Stimulated activated CD4-positive, alpha-beta T cell treated with anti-CD3 and anti-CD28 coated beads, Interleukin-15, amount 100 ng/mL, for 1 hour (primary cell): ENCODE data around the gene STX2.
"Not testable (repeated sequence)": the region's sequence is repeated elsewhere in the genome, so short reads cannot be mapped to it uniquely, and the experiment has no call there.

ENCODE experiments used
- DNase-seq, 2 donors: peaks; one replicate each; pipeline ENCODE4 v3.0.0-alpha.2; 2020; ENCODE audit warnings: low read depth in 1 of 2, low spot score in 1 of 2

The STX2 gene

DNA sequence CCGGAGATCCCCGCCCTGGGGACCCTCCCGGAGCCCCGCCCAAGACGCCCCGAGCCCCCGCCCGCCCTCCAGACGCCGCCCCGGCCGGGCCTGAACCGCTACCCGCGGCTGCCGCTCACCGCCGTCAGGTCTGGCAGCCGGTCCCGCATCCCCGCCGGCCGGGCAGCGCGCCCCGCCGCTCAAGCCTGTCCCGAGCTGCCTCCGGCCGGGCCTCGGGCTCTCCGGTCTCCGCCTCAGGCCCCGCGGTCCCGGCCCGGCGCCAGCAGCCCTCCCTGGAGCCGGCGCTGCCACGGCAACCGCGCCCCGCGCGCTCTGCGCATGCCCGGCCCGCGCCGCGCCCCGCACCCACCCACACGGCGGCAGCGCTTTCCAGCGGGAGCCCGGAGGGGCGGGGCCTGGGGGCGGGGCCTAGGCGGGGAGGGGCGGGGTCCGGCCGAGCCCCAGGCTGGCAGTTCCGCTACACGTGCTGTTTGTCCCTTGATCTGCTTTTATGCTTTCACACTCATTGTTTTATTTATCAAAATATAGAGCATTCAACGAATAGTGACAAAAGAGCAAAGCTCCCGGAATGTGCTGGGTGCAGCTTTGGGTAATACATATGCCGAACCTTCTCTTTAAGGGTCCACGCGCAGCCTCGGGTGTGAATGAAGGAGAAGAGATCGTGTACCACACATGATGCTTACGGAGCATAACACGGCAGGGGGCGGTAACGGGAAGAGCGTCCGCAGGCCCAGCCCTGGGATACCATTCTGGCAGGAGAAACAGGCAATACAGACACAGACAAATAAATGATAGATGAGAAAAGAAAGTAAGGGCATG is at the start of gene STX2:
STX2 (minus strand) TSS at position 300 of the 819 bp plus-strand sequence; CDS start at position 149, 151 bp downstream.
- peak; percentile 88 to 92 for DNase-seq

DNA sequence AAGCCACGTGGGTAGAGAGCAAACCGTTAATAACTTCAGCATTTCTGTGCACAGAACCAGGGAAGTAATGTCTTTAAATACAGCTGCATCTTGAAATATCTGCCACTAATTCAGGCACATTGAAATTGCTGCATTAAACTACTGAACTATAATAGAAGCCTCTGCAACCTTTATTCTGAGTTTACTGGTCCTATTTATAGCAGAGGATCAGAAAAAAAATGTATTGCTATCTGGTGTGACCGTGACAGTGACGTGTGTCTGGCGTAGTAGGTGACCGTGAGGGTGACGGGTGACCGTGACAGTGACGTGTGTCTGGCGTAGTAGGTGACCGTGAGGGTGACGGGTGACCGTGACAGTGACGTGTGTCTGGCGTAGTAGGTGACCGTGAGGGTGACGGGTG is 48.1 kb upstream of the STX2 start:
- DNase-seq: not testable (repeated sequence)

DNA sequence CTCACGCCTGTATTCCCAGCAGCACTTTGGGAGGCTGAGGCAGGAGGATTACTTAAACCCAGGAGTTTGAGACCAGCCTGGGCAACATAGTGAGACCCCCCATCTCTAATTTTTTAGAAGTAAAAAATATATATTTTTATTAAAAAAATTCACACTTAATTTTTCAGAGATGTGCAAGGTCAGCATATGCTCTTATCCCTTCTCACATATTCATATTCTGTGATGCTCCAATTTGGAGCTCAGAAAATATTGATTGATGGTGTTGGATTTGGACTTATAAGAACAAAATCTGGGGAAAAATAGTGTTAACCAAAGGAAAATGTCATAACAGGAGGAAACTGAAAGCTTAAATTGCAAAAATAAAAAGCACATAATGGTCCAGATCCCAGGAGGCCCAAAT is 42.5 kb upstream of the STX2 start:
- DNase-seq: no peak

DNA sequence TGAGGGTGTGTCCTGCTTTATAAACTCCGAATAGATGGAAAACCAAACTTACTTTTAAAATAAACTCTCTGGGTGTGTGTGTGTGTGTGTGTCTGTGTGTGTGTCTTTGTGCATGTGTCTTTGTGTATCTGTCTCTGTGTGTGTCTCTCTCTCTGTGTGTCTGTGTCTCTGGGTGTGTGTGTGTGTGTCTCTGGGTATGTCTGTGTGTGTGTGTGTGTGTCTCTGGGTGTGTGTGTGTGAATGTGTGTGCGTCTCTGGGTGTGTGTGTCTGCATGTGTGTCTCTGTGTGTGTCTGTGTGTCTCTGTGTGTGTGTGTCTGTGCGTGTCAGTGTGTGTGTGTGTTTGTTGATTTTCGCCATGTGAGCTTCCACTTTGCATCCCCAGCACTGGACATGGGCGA is 42.0 kb upstream of the STX2 start:
- DNase-seq: no peak

DNA sequence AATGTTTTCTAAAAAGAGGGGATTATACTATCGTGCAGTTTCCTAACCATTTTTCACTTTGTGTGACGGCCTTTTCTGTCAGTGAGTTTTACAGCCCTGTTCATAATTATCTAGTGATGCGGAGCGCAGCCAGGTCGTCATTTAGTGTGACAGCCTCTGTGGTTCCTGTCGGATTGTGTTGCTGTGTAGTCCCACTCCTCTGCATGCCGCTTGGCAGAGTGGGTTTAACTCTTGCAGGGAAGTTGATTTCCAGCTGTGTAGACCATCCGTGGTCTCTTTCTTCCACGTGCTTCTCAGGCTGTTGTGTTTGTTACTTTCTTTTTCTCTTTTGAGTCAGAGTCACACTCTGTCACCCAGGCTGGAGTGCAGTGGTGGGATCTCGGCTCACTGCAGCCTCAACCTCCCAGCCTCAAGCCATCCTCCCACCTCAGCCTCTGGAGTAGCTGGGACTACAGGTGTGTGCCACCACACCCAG is 41.4 kb upstream of the STX2 start:
- no peak for DNase-seq

DNA sequence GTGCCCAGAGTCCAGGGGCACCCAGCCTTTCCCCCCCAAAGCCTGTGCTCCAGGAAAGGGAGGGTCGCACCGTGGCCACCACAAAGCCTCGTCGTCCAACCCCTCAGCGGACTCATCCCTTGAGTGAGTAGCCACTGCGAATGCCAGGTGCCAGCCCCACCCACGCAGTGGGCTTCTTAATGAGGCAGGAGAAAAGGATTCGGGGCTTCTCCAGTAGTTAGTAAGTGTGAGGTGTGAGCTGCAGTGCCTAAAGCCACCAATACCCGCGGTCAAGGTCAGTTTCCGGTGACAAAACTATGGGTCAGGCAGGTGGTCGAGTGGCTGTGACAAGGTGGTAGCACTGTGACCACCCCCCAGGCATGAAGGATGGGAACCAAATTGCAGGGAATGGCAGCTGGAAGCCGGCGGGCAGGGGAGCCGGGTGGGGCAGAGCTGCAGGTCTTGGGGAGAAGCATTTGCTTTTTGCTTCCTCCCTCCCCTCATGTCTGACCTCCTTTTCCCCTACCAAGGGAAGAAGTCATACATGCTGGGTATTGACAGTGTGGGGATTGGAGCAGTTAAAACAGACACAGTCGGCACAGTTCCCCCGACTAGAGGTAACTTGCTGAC is 40.8 kb upstream of the STX2 start:
- DNase-seq: no peak

DNA sequence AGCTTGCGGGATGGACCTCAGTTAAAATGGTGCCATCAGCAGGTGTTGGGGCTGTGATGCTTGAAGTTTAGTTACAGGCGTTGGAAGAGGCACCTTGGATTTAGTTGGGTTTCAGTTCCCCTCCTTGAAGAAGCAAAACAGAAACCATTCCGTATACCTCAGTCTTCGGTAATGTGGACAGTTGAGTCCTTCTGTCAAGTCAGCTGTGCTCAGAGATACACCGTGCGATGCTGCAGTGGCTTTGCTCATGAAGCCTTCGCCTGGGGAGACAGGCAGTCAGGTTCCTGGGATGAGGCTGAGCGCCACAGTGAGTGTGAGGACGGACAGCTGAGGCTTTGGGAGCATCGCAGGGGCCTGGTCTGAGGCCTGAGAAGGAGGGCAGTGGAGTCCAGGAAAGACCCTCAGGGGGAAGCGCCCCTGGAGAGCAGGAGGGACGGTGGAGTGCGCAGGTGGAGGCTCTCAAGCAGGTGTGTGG is 40.2 kb upstream of the STX2 start:
- no peak for DNase-seq

DNA sequence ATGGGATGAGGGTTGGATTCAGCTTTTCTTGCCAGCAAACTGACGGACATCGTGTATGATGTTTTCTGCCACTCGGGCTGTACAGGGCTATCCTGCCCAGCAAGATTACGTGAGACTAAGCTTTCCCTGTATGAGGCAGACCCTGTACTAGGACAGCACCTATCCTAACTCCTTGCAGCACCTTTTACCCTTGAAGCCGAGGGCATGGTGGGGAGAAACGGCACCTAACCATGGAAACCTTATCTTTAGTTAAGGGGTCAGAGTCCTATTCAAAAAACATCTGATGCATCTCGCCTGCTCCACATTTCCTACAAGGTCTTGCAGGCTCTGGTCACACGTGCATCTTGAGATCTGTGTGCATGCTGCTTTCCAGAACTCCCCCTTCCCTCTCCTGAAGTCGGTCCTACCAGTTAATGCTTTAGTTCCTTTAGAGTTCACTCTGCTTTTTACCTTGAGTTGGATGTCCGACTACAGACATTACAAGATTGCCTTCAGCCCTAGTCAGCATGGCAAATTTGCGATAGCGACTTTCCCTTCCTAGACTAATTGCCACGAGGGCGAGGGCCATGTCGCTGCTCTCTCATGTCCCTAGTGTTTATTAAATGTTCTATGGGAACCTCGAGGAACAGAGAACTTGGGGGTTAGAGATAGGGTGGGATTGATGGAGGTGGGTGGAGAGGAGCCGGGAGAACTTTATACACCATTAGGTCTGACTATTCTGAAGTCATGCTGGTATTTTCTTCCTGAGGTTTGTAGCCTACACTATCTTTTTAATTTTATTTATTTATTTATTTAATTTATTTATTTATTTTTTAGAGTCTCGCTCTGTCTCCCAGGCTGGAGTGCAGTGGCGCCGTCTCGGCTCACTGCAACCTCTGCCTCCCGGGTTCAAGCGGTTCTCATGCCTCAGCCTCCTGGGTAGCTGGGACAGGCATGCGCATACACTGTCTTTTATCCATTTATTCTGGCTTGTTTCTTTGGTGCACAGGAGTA is 39.4 kb upstream of the STX2 start:
- DNase-seq: no peak

DNA sequence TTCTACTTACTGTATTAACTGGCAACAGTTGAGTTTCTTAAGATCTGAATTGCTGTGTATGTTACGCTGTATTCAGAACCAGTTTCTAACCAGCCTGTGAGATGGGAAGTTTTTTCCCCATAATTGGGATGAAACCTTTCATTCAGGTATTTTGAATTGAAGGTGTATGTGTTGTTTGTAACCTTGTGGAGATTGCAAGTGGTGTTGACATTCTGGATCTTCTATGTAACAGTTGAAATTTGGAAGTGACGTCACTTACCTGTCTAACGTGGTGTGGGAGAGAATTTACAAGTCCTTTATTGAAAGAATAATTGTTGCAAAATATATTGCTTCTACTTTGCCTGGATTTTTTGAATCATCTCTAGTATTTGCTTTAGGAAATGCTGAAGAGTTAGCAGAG is 38.3 kb upstream of the STX2 start:
- no peak for DNase-seq

DNA sequence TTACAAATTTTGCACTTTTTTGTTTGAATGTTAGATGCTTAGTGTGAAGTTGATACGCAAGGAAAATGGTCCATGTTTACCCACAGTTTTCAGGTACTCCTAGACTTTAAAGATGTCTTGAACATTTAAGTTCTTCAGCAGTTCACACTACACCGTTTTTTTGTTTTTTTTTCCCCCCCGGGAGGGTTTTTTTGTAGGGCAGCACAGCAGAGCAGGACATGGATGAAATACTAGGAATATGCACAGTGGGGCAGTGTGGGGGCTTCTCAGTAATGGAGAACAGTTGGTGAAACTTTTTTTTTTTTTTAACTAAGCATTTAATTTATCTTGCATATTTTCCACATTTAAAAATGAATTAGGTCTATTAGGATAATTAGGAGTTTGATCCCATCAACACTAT is 37.7 kb upstream of the STX2 start:
- DNase-seq: no peak

DNA sequence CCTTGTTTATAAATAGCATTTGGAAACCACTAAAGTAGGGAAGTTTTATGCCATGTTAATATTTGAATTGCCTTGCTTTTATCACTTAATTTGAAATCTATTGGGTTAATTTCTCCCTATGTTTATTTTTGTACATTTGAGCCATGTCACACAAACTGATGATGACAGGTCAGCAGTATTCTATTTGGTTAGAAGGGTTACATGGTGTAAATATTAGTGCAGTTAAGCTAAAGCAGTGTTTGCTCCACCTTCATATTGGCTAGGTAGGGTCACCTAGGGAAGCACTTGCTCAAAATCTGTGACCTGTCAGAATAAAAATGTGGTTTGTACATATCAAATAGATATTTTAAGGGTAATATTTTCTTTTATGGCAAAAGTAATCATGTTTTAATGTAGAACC is 37.2 kb upstream of the STX2 start:
- no peak for DNase-seq

DNA sequence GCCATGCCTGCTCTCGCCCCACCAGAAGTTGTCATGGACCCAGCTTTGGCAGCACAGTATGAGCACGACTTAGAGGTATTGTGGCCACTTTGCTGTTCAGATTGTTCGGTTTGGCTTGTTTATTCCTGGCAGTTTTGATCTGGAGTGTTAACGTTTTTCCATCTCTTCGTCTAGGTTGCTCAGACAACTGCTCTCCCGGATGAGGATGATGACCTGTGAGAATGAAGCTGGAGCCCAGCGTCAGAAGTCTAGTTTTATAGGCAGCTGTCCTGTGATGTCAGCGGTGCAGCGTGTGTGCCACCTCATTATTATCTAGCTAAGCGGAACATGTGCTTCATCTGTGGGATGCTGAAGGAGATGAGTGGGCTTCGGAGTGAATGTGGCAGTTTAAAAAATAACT is 36.7 kb upstream of the STX2 start:
- not testable (repeated sequence) for DNase-seq

DNA sequence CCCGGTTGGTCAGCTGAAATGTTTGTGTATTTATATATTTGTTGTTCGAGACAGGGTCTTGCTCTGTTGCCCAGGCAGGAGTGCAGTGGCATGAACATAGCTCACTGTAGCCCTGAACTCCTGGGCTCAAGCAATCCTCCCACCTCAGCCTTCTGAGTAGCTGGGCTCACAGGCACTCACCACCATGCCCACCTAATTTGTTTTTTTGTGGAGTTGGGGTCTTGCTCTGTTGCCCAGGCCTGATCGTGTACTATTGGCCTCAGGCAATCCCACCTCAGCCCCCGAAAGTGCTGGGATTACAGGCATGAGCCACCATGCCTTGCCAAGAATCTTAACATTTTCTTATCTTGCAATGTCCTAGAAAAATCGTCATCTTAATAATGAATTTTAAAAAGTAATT is 36.1 kb upstream of the STX2 start:
- no peak for DNase-seq

DNA sequence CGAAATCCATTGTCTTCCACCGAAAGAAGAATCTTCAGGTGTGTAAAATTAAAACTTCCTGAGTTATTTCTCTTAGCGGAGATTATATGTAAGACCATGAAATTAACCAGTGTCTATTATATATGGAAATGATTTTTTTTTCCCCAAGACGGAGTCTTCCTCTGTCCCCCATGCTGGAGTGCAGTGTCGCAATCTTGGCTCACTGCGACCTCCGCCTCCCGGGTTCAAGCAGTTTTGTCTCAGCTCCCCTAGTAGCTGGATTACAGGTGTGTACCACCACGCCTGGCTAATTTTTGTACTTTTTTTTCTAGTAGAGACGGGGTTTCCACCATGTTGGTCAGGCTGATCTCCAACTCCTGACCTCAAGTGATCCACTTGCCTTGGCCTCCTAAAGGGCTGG is 35.6 kb upstream of the STX2 start:
- no peak for DNase-seq

DNA sequence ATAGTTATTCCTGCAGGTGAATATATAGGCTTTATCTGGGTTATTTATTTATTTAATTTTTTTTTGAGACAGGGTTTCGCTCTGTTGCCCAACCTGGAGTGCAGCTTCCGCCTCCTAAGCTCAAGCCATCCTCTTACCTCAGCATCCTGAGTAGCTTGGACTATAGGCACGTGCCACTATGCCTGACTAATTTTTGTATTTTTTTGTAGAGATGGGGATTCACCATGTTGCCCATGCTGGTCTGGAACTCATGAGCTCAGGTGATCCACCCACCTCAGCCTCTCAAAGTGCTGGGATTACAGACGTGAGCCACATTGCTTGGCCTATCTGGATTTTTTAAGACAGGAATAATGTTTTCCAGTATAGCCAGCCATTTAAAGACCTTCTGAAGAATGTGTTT is 34.8 kb upstream of the STX2 start:
- no peak for DNase-seq

DNA sequence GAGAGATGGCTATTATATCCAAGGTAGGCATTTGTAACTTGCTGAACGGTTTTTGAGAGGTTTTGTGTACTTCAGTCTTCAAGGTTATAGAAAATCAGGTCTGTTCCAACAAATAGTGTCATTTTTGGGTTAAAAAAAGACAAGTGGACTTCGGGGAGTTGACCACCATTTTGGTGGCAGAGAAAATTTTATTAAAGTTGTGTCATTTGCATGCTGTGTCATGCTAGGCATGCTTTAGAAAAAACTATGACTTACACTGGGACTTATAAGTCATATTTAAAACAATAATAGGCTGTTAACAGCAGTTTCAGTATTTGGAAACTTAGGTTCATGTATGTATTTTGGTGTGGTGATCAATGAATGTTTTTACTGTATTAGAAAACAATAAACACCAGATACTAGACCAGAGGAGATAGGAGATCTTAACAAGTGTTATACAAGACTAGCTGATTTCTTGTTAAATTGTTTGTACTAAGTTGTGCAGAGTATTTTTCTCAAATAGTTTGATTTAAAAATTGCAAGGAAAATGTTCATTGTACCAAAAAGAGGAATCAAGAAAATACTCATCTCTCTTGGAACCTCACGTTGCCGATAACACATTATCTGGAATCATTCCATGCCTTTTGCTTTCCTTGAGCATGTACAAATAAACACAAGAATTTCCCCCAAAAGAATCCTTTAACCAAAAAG is 34.2 kb upstream of the STX2 start:
- DNase-seq: no peak

DNA sequence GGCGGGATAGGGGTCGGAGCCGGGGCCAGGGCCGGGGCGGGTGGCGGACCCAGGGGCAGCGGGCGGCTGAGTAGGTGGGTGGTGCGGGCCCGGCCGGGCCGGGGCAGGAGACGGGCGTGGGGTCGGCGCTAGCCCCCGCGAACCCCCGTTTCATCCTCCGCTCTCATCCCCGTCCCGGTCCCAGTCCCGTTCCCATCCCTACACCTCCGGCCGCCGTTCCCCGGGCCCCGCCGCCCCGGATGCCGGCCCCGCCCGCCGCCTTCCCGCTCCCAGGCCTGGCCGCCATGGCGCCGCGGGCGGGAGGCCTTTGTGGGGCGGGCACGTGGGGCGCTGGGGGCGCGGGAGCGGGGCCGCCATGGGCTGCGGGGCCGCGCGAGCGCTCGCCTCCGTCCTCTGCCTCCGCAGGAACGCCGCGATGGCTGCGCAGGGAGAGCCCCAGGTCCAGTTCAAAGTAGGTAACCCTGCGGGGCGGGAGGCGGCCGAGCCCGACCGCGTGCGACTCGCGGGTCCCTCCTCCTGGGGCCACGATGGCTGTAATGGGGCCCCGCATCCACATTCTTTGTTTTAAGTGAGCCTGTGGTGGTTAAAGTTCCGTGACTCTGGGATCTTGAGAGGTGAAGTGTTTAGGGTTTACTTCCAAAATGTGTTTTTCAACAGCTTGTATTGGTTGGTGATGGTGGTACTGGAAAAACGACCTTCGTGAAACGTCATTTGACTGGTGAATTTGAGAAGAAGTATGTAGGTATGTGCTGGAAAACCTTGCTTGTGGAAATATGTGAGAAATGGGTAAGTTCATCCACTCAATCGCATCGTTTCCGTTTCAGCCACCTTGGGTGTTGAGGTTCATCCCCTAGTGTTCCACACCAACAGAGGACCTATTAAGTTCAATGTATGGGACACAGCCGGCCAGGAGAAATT is 33.4 kb upstream of the STX2 start:
- peak in 1 of 2 donors; percentile 45 for DNase-seq

DNA sequence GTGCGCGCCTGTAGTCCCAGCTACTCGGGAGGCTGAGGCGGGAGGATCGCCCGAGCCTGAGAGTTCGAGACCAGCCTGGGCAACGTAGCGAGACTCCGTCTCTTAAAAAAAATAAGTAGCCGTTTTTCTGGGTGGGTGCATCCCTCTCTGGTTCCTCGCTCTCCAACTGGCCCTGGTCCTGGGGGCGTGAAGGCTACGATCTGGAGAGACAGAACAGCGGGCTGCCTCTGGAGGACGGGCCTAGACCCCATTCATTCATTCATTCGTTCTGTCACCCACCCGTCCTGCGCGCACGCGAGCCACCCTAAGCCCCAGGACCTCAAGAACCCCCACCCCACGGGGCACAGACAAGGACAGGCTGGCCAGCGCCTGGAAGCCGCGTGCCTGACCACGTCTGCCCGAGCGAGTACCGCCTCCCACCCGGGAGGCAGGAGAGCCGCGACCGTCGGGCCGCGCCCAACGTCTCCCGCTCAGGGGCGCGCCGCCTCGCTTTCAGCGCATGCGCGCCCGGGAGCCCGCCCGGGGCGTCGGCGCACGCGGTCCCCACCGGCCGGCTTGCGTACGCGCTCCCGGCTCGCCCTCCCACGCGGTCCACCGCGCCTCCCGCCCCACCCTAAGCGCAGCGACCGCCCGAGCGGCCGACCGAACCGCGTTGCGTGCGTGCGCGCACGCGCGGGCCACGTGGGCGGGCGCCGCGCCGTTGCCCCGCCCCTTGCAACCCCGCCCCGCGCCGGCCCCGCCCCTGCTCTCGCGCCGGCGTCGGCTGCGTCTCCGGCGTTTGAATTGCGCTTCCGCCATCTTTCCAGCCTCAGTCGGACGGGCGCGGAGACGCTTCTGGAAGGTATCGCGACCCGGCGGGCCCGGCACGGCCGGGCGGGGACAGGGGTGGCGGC is 32.5 kb upstream of the STX2 start, which contains the start of gene RAN:
RAN (plus strand) TSS at position 781 of the 893 bp plus-strand sequence. CDS start 528 bp downstream, outside the sequence.
- DNase-seq: peak; percentile 91 to 93
